HepG2 (cell line): Measurements from ENCODE around the gene OR4A16. TPM values are rescaled to one million over a fixed set of nuclear protein-coding genes. Genes with fewer than 3 reads are reported as not detected.

Source experiments
- ATAC-seq: fragments of 200-7000 bp; cut with Tn5 transposase; 3 replicates; pipeline ENCODE4 v1.9.1; 2020; ENCODE audit warnings: mild to moderate bottlenecking, moderate library complexity
- BruUV-seq: library from RNA; stranded (reverse); fragments of 400-500 nt; replicated peaks from 2 replicates; lab custom pipeline; 2021; lab: Mats Ljungman, UMichigan
- CTCF ChIA-PET: fragments of 300-600 bp; formaldehyde crosslinking; extraction: SDS; loops from one replicate; lab custom pipeline; 2021; ENCODE audit warnings: low total read pairs, inconsistent platforms, low intra/inter-chr PET ratio; lab: Yijun Ruan, JAX
- POLR2A ChIA-PET: fragments of 350-600 bp; sonication (Branson Sonifier 250); formaldehyde crosslinking; loops from one replicate; lab custom pipeline; 2020; ENCODE audit warnings: antibody characterized with exemption, inconsistent platforms; lab: Yijun Ruan, JAX
- DNase-seq: peaks from one replicate; pipeline ENCODE4 v3.0.0-alpha.2; 2015; ENCODE audit warnings: low spot score
- FAIRE-seq: peaks from 3 replicates; lab custom pipeline; 2011; peaks lifted over from hg19 to GRCh38; lab: Jason Lieb, UNC
- H2AFZ ChIP-seq: one replicate; pipeline ENCODE4 v1.6.1; 2011; ENCODE audit warnings: low read length, inconsistent platforms
- H3K27ac ChIP-seq: fragments of 300-600 bp; 3 replicates; pipeline ENCODE4 v1.8.0; 2011; ENCODE audit warnings: mixed run types, mild to moderate bottlenecking, mixed read lengths, low read length, inconsistent platforms; ENCODE audit not compliant: insufficient read depth; ENCODE audit errors: extremely low read length
- H3K27me3 ChIP-seq, 2 experiments: fragments of 200-600 bp in 1 of 2; 2 replicates in 1 of 2; 3 replicates in 1 of 2; pipeline versions ENCODE4 v1.6.0 to v1.8.0; 2011; ENCODE audit warnings: low read length in 2 of 2, mild to moderate bottlenecking in 2 of 2, moderate library complexity in 2 of 2, inconsistent platforms in 1 of 2; ENCODE audit not compliant: insufficient read depth in 2 of 2, control insufficient read depth in 1 of 2
- H3K36me3 ChIP-seq, 2 experiments: fragments of 200-600 bp in 1 of 2; replicated peaks in 1 of 2; 2 replicates in 1 of 2; 3 replicates in 1 of 2; pipeline versions ENCODE4 v1.5.1 to v1.8.0; 2011; ENCODE audit warnings: low read length in 2 of 2, inconsistent platforms in 1 of 2; ENCODE audit not compliant: insufficient read depth in 2 of 2, control insufficient read depth in 1 of 2
- H3K4me1 ChIP-seq: 2 replicates; pipeline ENCODE4 v1.5.1; 2012; ENCODE audit warnings: low read length, inconsistent platforms; ENCODE audit not compliant: insufficient read depth
- H3K4me2 ChIP-seq: 2 replicates; pipeline ENCODE4 v1.6.0; 2011; ENCODE audit warnings: low read depth, low read length, inconsistent platforms
- H3K4me3 ChIP-seq, 3 experiments: fragments of 200-600 bp in 1 of 3; sonication (generic), shearing (Covaris generic) in 1 of 3; replicated peaks in 1 of 3; 2 replicates each; pipeline ENCODE4 v1.5.1; 2011 to 2016; ENCODE audit warnings: low read length in 3 of 3, inconsistent platforms in 2 of 3, low read depth in 2 of 3, mild to moderate bottlenecking in 2 of 3, control low read depth in 1 of 3, mixed read lengths in 1 of 3; ENCODE audit not compliant: insufficient read depth in 1 of 3
- H3K79me2 ChIP-seq: one replicate; pipeline ENCODE4 v1.6.1; 2011; ENCODE audit warnings: low read length, inconsistent platforms; ENCODE audit not compliant: insufficient read depth
- H3K9ac ChIP-seq: 2 replicates; pipeline ENCODE4 v1.6.0; 2011; ENCODE audit warnings: mild to moderate bottlenecking, low read depth, low read length, inconsistent platforms; ENCODE audit not compliant: insufficient read depth
- H3K9me3 ChIP-seq: 2 replicates; pipeline ENCODE4 v1.5.1; 2012; ENCODE audit warnings: mild to moderate bottlenecking, low read length
- H4K20me1 ChIP-seq: 2 replicates; pipeline ENCODE4 v1.6.0; 2011; ENCODE audit warnings: inconsistent platforms, mild to moderate bottlenecking, low read length, moderate library complexity; ENCODE audit not compliant: insufficient read depth
- BCL6 ChIP-seq: IDR thresholded peaks from 2 replicates; pipeline ENCODE4 v1.6.1; 2016; ENCODE audit warnings: missing genetic modification reagents, missing compliant biosample characterization
- ISX ChIP-seq: sonication (generic); formaldehyde crosslinking; conservative IDR thresholded peaks from 2 replicates; pipeline ENCODE4 v1.5.0; 2020; ENCODE audit warnings: missing genetic modification reagents
- MXI1 ChIP-seq: IDR thresholded peaks from 3 replicates; pipeline ENCODE4 v1.6.1; 2012; ENCODE audit warnings: low read depth, low read length, inconsistent platforms, borderline replicate concordance
- NKX3-1 ChIP-seq: sonication (generic); formaldehyde crosslinking; IDR thresholded peaks from 2 replicates; pipeline ENCODE4 v1.5.0; 2020; ENCODE audit warnings: missing genetic modification reagents
- RBAK ChIP-seq: sonication (generic); formaldehyde crosslinking; IDR thresholded peaks from 2 replicates; pipeline ENCODE4 v1.5.1; 2020; ENCODE audit warnings: mild to moderate bottlenecking, missing genetic modification reagents
- SATB2 ChIP-seq: sonication (generic); formaldehyde crosslinking; IDR thresholded peaks from 2 replicates; pipeline ENCODE4 v1.5.0; 2020; ENCODE audit warnings: missing genetic modification reagents
- SIN3B ChIP-seq: fragments of 150-350 bp; IDR thresholded peaks from 2 replicates; pipeline ENCODE4 v1.6.1; 2014; ENCODE audit warnings: low read length
- ZBTB3 ChIP-seq: sonication (generic); formaldehyde crosslinking; IDR thresholded peaks from 2 replicates; pipeline ENCODE4 v1.4.0; 2020; ENCODE audit warnings: low read depth, mild to moderate bottlenecking, moderate library complexity, missing genetic modification reagents, borderline replicate concordance
- ZFY ChIP-seq: sonication (generic); formaldehyde crosslinking; IDR thresholded peaks from 2 replicates; pipeline ENCODE4 v1.4.0; 2020; ENCODE audit warnings: missing genetic modification reagents
- ZMYM2 ChIP-seq: sonication (generic); formaldehyde crosslinking; IDR thresholded peaks from 2 replicates; pipeline ENCODE4 v1.8.0; 2022; ENCODE audit warnings: mild to moderate bottlenecking, missing genetic modification reagents
- ZNF263 ChIP-seq: sonication (generic); formaldehyde crosslinking; IDR thresholded peaks from 2 replicates; pipeline ENCODE4 v1.4.0; 2020; ENCODE audit warnings: missing genetic modification reagents
- ZNF383 ChIP-seq: sonication (generic); formaldehyde crosslinking; IDR thresholded peaks from 2 replicates; pipeline ENCODE4 v1.4.0; 2020; ENCODE audit warnings: missing genetic modification reagents, mild to moderate bottlenecking, borderline replicate concordance
- ZNF558 ChIP-seq: sonication (generic); formaldehyde crosslinking; IDR thresholded peaks from 2 replicates; pipeline ENCODE4 v1.9.0; 2022; ENCODE audit warnings: mild to moderate bottlenecking, missing genetic modification reagents, borderline replicate concordance
- ZNF572 ChIP-seq: sonication (generic); formaldehyde crosslinking; IDR thresholded peaks from 2 replicates; pipeline ENCODE4 v1.5.1; 2020; ENCODE audit warnings: mild to moderate bottlenecking, missing genetic modification reagents
- ZNF652 ChIP-seq: IDR thresholded peaks from 2 replicates; pipeline ENCODE4 v1.6.1; 2016; ENCODE audit warnings: low read depth, borderline replicate concordance
- WGBS: methylation state at CpG from one replicate; pipeline ENCODE4 v1.1.6; 2017; ENCODE audit warnings: low lambda C conversion rate; 5-methylcytosine and 5-hydroxymethylcytosine counted together
- in situ Hi-C: cut with HindIII; loops from 2 replicates; pipeline ENCODE4 v1.10.0; 2017; ENCODE audit warnings: low pct_unique_long_range_greater_than_20kb; ENCODE audit not compliant: extremely low pct_ligation_motif_present
- intact Hi-C: fragments of 100-400 bp; cut with micrococcal nuclease; formaldehyde crosslinking; loops from one replicate; pipeline ENCODE4 v1.10.0; 2022; ENCODE audit not compliant: unreplicated experiment
- polyA plus RNA-seq, 8 experiments: library from polyadenylated mRNA; depleted of rRNA in 3 of 8; stranded (reverse) in 7 of 8; unstranded in 1 of 8; fragments of >200 nt; fragmentation: Illumina TruSeq in 4 of 8; extraction: Trizol in 4 of 8; gene quantifications; 2 replicates each; pipeline versions ENCODE4 v1.2.1 to v1.2.3, GENCODE V29; 2011 to 2016; ENCODE audit warnings: low read depth in 4 of 8, missing spikeins in 1 of 8, mixed read lengths in 1 of 8; ENCODE audit not compliant: insufficient read depth in 1 of 8
- total RNA-seq, 5 experiments: library from RNA; depleted of rRNA; stranded (reverse); fragments of >200 nt; fragmentation: Illumina TruSeq; extraction: Trizol; gene quantifications; 2 replicates each; pipeline ENCODE4 v1.2.3, GENCODE V29; 2016; ENCODE audit warnings: low read depth in 1 of 5
- TF ChIP-seq, protein P1 (sequence below): sonication (generic); formaldehyde crosslinking; IDR thresholded peaks from 2 replicates; pipeline ENCODE4 v1.4.0; 2020; ENCODE audit warnings: missing genetic modification reagents
- TF ChIP-seq, protein P2 (sequence below): sonication (generic); formaldehyde crosslinking; IDR thresholded peaks from 2 replicates; pipeline ENCODE4 v1.8.1; 2022; ENCODE audit warnings: low read depth, mild to moderate bottlenecking, missing genetic modification reagents
- TF ChIP-seq, protein P3 (sequence below): sonication (generic); formaldehyde crosslinking; IDR thresholded peaks from 2 replicates; pipeline ENCODE4 v1.4.0; 2020; ENCODE audit warnings: missing genetic modification reagents
- TF ChIP-seq, protein P4 (sequence below): sonication (generic); formaldehyde crosslinking; IDR thresholded peaks from 2 replicates; pipeline ENCODE4 v1.4.0; 2020; ENCODE audit warnings: missing genetic modification reagents; ENCODE audit errors: not compliant biosample characterization
- TF ChIP-seq, protein P5 (sequence below): sonication (generic); formaldehyde crosslinking; IDR thresholded peaks from 2 replicates; pipeline ENCODE4 v1.4.0; 2020; ENCODE audit warnings: mild to moderate bottlenecking, missing genetic modification reagents

The OR4A16 gene
- total and polyA plus RNA-seq, 2 of the 13 experiments (the other 11 are each of a cell fraction or from before 2014, with no cell fraction given): not detected

DNA sequence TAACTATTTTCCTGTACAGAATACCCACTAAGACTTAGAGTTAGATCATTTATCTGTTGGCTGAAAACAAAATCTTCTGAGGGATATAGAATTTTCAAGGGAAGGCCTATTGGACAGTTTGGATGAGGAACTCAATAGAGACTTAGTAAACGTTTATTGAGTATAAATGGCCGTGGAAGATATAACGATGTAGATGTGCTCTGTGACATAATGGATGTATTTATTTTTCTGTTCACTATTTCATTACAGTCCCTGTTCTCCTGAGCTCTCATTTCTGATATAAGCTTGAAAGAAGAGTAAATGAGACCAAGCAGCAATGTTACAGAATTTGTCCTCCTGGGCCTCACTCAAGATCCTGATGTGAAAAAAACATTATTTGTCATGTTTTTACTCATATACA, at the start of gene OR4A16 (continued):
- TF ChIP-seq, protein P1, sequence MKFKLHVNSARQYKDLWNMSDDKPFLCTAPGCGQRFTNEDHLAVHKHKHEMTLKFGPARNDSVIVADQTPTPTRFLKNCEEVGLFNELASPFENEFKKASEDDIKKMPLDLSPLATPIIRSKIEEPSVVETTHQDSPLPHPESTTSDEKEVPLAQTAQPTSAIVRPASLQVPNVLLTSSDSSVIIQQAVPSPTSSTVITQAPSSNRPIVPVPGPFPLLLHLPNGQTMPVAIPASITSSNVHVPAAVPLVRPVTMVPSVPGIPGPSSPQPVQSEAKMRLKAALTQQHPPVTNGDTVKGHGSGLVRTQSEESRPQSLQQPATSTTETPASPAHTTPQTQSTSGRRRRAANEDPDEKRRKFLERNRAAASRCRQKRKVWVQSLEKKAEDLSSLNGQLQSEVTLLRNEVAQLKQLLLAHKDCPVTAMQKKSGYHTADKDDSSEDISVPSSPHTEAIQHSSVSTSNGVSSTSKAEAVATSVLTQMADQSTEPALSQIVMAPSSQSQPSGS (CRISPR knock-in tag): no peak
- TF ChIP-seq, protein P2, sequence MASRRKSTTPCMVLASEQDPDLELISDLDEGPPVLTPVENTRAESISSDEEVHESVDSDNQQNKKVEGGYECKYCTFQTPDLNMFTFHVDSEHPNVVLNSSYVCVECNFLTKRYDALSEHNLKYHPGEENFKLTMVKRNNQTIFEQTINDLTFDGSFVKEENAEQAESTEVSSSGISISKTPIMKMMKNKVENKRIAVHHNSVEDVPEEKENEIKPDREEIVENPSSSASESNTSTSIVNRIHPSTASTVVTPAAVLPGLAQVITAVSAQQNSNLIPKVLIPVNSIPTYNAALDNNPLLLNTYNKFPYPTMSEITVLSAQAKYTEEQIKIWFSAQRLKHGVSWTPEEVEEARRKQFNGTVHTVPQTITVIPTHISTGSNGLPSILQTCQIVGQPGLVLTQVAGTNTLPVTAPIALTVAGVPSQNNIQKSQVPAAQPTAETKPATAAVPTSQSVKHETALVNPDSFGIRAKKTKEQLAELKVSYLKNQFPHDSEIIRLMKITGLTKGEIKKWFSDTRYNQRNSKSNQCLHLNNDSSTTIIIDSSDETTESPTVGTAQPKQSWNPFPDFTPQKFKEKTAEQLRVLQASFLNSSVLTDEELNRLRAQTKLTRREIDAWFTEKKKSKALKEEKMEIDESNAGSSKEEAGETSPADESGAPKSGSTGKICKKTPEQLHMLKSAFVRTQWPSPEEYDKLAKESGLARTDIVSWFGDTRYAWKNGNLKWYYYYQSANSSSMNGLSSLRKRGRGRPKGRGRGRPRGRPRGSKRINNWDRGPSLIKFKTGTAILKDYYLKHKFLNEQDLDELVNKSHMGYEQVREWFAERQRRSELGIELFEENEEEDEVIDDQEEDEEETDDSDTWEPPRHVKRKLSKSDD (CRISPR knock-in tag): no peak
- TF ChIP-seq ZMYM2 (no peak), ZNF652 (CRISPR knock-in tag) (no peak), BCL6 (CRISPR knock-in tag) (no peak), ZNF383 (CRISPR knock-in tag) (no peak), ZBTB3 (no peak)

DNA sequence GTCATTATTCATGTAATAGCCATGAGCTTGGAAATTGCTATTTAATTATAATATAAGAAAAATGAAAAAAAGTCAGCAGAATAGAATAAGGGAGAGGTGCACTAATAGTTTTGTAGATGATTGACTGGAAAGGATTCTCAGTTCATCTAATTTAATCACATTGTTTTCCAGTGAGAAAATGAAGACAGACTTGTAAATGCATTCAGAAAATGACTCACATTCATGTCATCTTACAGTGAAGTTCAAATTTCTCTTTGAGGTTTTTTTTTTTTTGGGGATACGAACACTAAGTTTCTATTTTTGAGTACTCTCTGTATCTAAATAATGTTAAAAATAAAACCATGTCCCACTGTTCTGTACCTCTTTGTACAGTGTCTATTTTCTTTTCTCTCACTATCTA, 18.5 kb upstream of the OR4A16 start:
- intact Hi-C loops: no loop called here
- Histone ChIP-seq H3K9me3 (peaks cover 74% of the 10 kb centered on the region), H3K27me3 (no peaks in the 10 kb centered on the region), H4K20me1 (no peaks in the 10 kb centered on the region), H3K27ac (no peak overlapping the region), H3K4me3 (no peak overlapping the region), H3K36me3 (no peaks in the 10 kb centered on the region), H2AFZ (no peak overlapping the region), H3K4me1 (no peaks in the 10 kb centered on the region), H3K79me2 (no peaks in the 10 kb centered on the region), H3K9ac (no peak overlapping the region), H3K4me2 (no peak overlapping the region)
- ATAC-seq: no peak
- no peak for DNase-seq
- CTCF ChIA-PET: no interaction called here
- FAIRE-seq: no peak
- BruUV-seq: no TSS peak
- WGBS: 5% methylated on average over 1 of the region's 1 CpG
- POLR2A ChIA-PET: no interaction called here
- in situ Hi-C loops: no loop called here
- TF ChIP-seq ZNF558 (CRISPR knock-in tag): no peak
- TF ChIP-seq SATB2 (CRISPR knock-in tag): no peak
- TF ChIP-seq ISX: no peak
- no peak for TF ChIP-seq ZNF263 (CRISPR knock-in tag)
- no peak for TF ChIP-seq ZNF572
- TF ChIP-seq ZFY (CRISPR knock-in tag): no peak
- TF ChIP-seq, protein P3, sequence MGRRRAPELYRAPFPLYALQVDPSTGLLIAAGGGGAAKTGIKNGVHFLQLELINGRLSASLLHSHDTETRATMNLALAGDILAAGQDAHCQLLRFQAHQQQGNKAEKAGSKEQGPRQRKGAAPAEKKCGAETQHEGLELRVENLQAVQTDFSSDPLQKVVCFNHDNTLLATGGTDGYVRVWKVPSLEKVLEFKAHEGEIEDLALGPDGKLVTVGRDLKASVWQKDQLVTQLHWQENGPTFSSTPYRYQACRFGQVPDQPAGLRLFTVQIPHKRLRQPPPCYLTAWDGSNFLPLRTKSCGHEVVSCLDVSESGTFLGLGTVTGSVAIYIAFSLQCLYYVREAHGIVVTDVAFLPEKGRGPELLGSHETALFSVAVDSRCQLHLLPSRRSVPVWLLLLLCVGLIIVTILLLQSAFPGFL (CRISPR knock-in tag): no peak
- TF ChIP-seq NKX3-1 (CRISPR knock-in tag): no peak
- TF ChIP-seq SIN3B: no peak
- no peak for TF ChIP-seq RBAK (CRISPR knock-in tag)
- TF ChIP-seq, protein P4, sequence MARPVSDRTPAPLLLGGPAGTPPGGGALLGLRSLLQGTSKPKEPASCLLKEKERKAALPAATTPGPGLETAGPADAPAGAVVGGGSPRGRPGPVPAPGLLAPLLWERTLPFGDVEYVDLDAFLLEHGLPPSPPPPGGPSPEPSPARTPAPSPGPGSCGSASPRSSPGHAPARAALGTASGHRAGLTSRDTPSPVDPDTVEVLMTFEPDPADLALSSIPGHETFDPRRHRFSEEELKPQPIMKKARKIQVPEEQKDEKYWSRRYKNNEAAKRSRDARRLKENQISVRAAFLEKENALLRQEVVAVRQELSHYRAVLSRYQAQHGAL (CRISPR knock-in tag): no peak
- TF ChIP-seq MXI1: no peak
- TF ChIP-seq, protein P5, sequence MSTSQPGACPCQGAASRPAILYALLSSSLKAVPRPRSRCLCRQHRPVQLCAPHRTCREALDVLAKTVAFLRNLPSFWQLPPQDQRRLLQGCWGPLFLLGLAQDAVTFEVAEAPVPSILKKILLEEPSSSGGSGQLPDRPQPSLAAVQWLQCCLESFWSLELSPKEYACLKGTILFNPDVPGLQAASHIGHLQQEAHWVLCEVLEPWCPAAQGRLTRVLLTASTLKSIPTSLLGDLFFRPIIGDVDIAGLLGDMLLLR: no peak
